ENCODE data around the gene CACNG1. TPM values are rescaled to one million over a fixed set of nuclear protein-coding genes. Genes with fewer than 3 reads are reported as not detected.

Gene CACNG1
- not detected for total RNA-seq
- not detected for polyA plus RNA-seq (ENCODE audit: insufficient read length in 6 of 6)
- long read RNA-seq, donor 1 = 0 reads
- long read RNA-seq, donor 2, partial matches to known transcripts = 27 of 40 reads
- long read RNA-seq, donor 2, other reads (novel, unspliced or antisense) = 13 of 40 reads
- long read RNA-seq, donor 3 = 0 reads
- long read RNA-seq, donor 4 = 0 reads
- long read RNA-seq, donor 5, partial matches to known transcripts = 29 of 29 reads
- long read RNA-seq, donor 5, other reads (novel, unspliced or antisense) = 0 of 29 reads
- long read RNA-seq, donor 6 = 0 reads
- long read RNA-seq, donor 7 = 0 reads
- long read RNA-seq, donor 8, partial matches to known transcripts = 34 of 35 reads
- long read RNA-seq, donor 8, other reads (novel, unspliced or antisense) = 0 of 35 reads
- long read RNA-seq, donor 9, partial matches to known transcripts = 0 of 2 reads
- long read RNA-seq, donor 9, other reads (novel, unspliced or antisense) = 0 of 2 reads
- long read RNA-seq, donor 10 = 0 reads
- long read RNA-seq, donor 11 = 0 reads
- long read RNA-seq, donor 12 = 0 reads

GRCh38 chr17:67044016-67044772, at the start of gene CACNG1:
Gene CACNG1 (plus strand): TSS chr17:67044554. CDS start chr17:67044661, 107 bp downstream.
- intact Hi-C loops (cut with DNase I) = no loop called here
- TF ChIP-seq, protein P1, sequence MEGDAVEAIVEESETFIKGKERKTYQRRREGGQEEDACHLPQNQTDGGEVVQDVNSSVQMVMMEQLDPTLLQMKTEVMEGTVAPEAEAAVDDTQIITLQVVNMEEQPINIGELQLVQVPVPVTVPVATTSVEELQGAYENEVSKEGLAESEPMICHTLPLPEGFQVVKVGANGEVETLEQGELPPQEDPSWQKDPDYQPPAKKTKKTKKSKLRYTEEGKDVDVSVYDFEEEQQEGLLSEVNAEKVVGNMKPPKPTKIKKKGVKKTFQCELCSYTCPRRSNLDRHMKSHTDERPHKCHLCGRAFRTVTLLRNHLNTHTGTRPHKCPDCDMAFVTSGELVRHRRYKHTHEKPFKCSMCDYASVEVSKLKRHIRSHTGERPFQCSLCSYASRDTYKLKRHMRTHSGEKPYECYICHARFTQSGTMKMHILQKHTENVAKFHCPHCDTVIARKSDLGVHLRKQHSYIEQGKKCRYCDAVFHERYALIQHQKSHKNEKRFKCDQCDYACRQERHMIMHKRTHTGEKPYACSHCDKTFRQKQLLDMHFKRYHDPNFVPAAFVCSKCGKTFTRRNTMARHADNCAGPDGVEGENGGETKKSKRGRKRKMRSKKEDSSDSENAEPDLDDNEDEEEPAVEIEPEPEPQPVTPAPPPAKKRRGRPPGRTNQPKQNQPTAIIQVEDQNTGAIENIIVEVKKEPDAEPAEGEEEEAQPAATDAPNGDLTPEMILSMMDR (IDR thresholded peaks at IDR 0.05) = no peak
- H3K4me1 ChIP-seq = no peaks in the 10 kb centered on the region
- H3K9me3 ChIP-seq = peaks cover 0 to 23% of the 10 kb centered on the region in 2 donors
- H3K27ac ChIP-seq = no peak within 1 kb of the TSS
- DNase-seq = peak in 1 of 4 donors; percentile 76
- H3K4me3 ChIP-seq = no peak within 1 kb of the TSS
- no peak for ATAC-seq
- H3K27me3 ChIP-seq = no peaks in the 10 kb centered on the region
- H3K36me3 ChIP-seq = no peaks in the 10 kb centered on the region

GRCh38 chr17:66994930-66995535, 49.3 kb upstream of the CACNG1 start:
- no peak for DNase-seq
- intact Hi-C loops (cut with DNase I) = no loop called here
- Histone ChIP-seq H3K27ac (no peak overlapping the region), H3K4me1 (no peaks in the 10 kb centered on the region), H3K9me3 (no peaks in the 10 kb centered on the region), H3K36me3 (no peaks in the 10 kb centered on the region), H3K27me3 (peaks cover 0 to 4% of the 10 kb centered on the region in 2 donors), H3K4me3 (no peak overlapping the region)
- ATAC-seq = no peak
- TF ChIP-seq, protein P1 (IDR thresholded peaks at IDR 0.05) = no peak

DNA sequence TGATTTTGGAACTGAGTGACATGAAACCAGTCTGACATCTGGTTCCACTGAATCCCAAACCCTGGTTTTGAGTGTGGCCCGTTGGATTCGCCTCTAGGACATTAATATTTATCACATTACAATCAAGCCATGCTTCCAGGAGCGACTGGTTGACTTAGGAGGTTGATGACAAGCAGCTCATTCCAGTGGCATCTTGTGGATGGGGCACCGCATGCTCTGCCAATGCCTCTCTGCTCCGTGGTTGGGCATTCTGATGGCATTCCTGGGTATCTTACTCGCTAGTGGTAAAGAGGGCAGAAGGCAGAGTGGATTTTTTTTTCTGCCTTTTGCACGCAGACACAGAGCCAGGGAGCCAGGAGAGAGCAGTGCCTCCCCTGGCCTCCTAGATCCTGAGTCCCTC, 48.4 kb upstream of the CACNG1 start:
- TF ChIP-seq, protein P1 (IDR thresholded peaks at IDR 0.05) = no peak

DNA sequence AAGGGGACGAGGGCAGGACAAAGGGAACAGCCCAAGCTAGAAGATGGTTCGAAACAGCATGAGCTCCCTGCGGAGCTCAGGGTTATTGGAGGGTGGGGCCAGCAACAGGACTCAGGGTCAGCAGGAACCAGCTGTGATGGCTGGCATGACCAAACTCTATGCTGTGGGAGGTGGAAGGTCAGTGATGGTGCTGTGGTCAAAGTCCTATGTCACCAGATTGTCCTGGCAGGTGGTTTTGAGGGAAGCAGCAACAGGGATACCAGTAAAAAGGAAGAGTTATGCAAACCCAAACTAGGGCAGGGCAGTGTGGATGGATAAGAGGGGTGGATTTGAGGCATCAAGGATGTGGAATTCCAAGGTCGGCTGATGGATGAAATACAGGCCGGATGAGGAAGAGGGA, 47.4 kb upstream of the CACNG1 start:
- Histone ChIP-seq H3K36me3 (no peaks in the 10 kb centered on the region), H3K4me3 (no peak overlapping the region), H3K4me1 (no peaks in the 10 kb centered on the region), H3K27ac (no peak overlapping the region), H3K27me3 (no peaks in the 10 kb centered on the region), H3K9me3 (no peaks in the 10 kb centered on the region)
- intact Hi-C loops (cut with DNase I) = no loop called here
- ATAC-seq (no peak), DNase-seq (no peak)
- TF ChIP-seq, protein P1 (IDR thresholded peaks at IDR 0.05) = no peak

More for the DNA sequence above, 48.4 kb upstream of the CACNG1 start:
- ATAC-seq = no peak
- intact Hi-C loops (cut with DNase I) = no loop called here
- Histone ChIP-seq H3K27ac (no peak overlapping the region), H3K4me1 (no peaks in the 10 kb centered on the region), H3K36me3 (no peaks in the 10 kb centered on the region), H3K4me3 (no peak overlapping the region), H3K9me3 (no peaks in the 10 kb centered on the region), H3K27me3 (no peaks in the 10 kb centered on the region)
- no peak for DNase-seq

All from left lung (tissue), 14 donors.